Ammon's horn (tissue), 1 donor: ENCODE results near the gene KRTAP24-1.

ENCODE experiments used
- DNase-seq: peaks from one replicate; pipeline ENCODE4 v3.0.0-alpha.2; 2016; ENCODE audit warnings: low spot score

The KRTAP24-1 gene

DNA sequence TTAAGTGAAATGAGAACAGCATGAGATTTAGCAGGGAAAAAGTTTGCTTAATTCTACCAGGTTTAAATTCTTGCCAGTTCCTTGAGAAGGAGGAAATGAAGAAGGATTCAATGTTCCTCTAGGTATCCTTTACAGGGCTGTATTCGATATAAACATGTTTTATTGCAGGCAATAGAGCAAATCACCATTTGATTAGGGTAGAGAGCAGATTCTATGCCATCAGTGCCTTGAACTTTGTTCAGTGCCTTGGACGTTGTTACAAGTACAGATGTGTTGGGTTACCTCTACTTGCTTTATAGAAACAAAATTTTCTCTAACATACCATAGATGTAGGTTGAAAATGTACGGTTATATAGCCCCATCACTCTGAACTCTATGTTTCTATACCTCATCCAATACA, 48.7 kb downstream of the KRTAP24-1 start:
- DNase-seq, result no peak

DNA sequence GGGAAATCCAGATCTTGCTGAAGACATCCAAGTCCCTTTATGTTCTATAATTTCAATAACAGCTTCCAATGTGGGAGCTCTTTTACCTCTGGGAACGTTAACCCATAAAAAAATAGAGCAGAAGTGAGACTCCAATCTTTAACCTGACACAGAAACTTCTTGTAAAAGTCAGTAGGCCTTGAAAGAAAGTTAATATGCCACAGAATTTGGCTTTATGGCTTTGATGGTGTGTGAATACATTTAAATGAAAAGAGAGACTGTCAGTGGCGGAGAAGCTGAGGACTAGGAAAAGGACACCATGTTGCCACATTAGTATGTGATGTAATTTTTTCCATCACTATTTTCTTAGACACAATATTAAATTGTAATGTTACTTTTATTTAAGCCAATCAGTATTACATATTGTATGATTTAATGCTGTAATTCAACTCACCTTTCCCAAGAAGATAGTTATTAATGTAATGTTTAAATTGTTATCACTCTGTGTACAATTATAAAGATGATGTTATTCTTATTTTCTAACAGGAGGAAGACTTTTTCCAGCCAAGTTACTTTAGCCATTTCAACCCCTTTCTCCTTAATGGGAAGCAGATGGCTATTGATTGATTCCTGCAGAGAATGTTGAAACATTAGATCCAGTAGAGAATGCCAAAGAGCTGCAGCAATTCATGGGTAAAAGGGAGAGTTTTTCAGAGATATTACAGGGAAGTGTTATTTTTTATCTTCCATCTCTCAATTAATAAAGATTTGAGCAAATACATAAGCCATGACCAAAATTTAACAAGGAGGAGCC, 49.3 kb downstream of the KRTAP24-1 start:
- DNase-seq, result no peak

DNA sequence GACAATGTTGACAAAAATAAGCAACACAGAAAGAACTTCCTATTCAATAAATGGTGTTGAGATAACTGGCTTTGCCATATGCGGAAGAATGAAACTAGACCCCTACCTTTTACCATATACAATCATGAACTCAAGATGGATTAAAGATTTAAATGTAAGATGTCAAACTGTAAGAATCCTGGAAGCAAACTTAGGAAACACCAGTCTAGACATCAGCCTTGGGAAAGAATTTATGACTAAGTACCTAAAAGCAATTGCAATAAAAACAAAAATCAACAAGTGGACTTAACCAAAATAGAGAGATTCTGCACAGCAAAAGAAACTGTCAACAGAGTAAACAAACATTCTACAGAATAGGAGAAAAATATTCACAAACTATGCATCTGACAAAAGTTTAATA, 50.7 kb downstream of the KRTAP24-1 start:
- no peak for DNase-seq
